Measurements from ENCODE around the gene SLC29A1.

- TF ChIP-seq, protein P1, sequence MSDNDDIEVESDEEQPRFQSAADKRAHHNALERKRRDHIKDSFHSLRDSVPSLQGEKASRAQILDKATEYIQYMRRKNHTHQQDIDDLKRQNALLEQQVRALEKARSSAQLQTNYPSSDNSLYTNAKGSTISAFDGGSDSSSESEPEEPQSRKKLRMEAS (IDR thresholded peaks at IDR 0.05): no peak
- TF ChIP-seq, protein P2, sequence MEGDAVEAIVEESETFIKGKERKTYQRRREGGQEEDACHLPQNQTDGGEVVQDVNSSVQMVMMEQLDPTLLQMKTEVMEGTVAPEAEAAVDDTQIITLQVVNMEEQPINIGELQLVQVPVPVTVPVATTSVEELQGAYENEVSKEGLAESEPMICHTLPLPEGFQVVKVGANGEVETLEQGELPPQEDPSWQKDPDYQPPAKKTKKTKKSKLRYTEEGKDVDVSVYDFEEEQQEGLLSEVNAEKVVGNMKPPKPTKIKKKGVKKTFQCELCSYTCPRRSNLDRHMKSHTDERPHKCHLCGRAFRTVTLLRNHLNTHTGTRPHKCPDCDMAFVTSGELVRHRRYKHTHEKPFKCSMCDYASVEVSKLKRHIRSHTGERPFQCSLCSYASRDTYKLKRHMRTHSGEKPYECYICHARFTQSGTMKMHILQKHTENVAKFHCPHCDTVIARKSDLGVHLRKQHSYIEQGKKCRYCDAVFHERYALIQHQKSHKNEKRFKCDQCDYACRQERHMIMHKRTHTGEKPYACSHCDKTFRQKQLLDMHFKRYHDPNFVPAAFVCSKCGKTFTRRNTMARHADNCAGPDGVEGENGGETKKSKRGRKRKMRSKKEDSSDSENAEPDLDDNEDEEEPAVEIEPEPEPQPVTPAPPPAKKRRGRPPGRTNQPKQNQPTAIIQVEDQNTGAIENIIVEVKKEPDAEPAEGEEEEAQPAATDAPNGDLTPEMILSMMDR (IDR thresholded peaks at IDR 0.05; ENCODE audit: low read depth, low read length, missing input control): no peak
- TF ChIP-seq RAD21 (IDR thresholded peaks at IDR 0.05): no peak
Measured at GRCh38 chr6:44185953-44186634, 37.3 kb upstream of the SLC29A1 start.
